MM.1S (cell line): ENCODE data around the gene CAV3.

Experiments
- EZH2 ChIP-seq: fragments of 300-600 bp; sonication (generic); optimal IDR thresholded peaks from 2 replicates; pipeline ENCODE3; 2017; ENCODE audit warnings: low read depth, mild to moderate bottlenecking, antibody characterized with exemption, low read length, mixed read lengths
- TF ChIP-seq, protein P1 (sequence below): fragments of 300-600 bp; sonication (generic); IDR thresholded peaks from 2 replicates; pipeline ENCODE4 v1.5.1; 2016; ENCODE audit warnings: antibody characterized with exemption, low read length, mixed read lengths

DNA sequence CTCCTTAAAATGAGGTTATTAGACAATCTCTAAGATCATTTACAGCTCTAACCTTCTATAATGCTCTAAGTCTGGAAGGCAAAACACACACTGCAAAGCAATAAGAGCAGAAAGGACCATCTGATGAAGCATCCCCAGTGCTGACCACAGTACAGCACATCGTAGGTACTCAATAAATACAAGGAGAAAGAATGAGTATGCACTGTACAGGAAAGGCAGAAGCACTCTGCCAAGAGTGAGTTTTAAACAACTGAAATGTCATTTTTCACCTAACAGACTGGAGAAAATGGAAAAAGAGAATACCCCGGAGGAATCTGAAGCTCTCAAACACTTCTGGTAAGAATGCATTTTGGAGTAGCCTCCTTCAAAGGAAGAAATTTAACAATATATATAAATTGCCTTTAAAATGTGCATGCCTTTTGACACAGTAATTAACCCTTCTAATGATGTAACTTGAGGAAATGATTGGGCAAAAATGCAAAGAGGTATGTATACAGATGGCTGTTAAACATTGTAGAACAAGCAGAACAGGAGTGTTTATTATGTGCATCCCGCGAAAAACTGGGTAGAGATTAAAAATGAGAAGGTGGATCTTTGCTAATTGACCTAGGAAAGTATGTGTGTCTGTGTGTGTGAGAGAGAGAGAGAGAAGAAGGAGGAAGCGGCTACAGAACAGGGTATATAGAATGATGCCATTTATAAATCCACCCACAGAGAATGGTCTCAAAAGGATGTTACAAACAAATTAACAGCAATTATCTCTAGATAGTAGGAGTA, 43.8 kb downstream of the CAV3 start:
- TF ChIP-seq, protein P1, sequence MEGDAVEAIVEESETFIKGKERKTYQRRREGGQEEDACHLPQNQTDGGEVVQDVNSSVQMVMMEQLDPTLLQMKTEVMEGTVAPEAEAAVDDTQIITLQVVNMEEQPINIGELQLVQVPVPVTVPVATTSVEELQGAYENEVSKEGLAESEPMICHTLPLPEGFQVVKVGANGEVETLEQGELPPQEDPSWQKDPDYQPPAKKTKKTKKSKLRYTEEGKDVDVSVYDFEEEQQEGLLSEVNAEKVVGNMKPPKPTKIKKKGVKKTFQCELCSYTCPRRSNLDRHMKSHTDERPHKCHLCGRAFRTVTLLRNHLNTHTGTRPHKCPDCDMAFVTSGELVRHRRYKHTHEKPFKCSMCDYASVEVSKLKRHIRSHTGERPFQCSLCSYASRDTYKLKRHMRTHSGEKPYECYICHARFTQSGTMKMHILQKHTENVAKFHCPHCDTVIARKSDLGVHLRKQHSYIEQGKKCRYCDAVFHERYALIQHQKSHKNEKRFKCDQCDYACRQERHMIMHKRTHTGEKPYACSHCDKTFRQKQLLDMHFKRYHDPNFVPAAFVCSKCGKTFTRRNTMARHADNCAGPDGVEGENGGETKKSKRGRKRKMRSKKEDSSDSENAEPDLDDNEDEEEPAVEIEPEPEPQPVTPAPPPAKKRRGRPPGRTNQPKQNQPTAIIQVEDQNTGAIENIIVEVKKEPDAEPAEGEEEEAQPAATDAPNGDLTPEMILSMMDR, result no peak
- no peak for TF ChIP-seq EZH2
